LHCN-M2 (cell line): Measurements from ENCODE around the gene MKS1. TPM values are rescaled to one million over a fixed set of nuclear protein-coding genes. Genes with fewer than 3 reads are reported as not detected.

Source experiments
- DNase-seq: peaks from one replicate; pipeline ENCODE4 v3.0.0-alpha.2; 2012; ENCODE audit warnings: low read depth
- total RNA-seq: library from RNA; depleted of rRNA; stranded (reverse); fragments of >200 nt; gene quantifications from 2 replicates; pipeline ENCODE4 v1.2.3, GENCODE V29; 2014

The MKS1 gene
- total RNA-seq, 1 experiment from 2014 or later: 15.5 TPM

- no peak for DNase-seq
Measured at GRCh38 chr17:58245428-58246103, 26.5 kb upstream of the MKS1 start.

DNA sequence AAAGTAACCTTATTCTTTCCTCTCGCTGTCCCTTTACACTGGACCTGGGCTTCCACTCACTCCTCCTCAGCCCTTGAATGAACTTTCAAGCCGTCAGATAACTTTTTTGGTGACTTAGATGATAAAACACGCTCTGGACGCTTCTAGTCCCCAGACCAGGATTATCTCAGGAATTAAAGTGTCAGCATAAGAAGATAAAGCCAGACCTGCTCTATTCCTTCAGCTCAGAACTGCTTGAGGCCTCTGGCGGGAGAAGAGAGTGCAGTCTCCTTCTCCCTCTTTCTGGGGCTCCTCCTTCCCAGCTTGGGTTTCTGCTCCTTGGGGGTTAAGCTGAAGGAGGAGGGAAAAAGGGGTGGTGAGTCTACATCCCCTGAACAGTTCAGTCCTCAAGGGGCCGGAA, 25.9 kb upstream of the MKS1 start:
- DNase-seq: no peak

GRCh38 chr17:58242171-58242784, 23.2 kb upstream of the MKS1 start:
- no peak for DNase-seq

DNA sequence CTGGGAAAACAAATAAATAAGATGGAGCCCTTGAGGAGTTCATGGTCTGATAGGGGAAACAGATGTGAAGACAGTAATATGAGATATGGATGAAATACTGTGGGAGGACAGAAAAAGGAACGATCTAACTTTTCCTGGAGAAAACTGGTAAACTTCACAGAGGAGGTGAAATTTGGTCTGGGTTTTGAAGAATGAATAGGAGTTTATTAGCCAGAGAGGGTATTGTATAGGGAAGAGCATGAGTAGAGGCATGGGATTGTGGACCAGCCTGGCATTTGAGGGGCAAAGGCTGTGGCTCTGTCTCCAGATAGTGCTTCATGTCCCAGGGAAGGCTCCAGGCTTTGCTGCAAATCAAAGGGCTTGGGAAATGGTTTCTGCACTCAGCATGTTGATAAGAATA, 20.9 kb upstream of the MKS1 start:
- DNase-seq: no peak

DNA sequence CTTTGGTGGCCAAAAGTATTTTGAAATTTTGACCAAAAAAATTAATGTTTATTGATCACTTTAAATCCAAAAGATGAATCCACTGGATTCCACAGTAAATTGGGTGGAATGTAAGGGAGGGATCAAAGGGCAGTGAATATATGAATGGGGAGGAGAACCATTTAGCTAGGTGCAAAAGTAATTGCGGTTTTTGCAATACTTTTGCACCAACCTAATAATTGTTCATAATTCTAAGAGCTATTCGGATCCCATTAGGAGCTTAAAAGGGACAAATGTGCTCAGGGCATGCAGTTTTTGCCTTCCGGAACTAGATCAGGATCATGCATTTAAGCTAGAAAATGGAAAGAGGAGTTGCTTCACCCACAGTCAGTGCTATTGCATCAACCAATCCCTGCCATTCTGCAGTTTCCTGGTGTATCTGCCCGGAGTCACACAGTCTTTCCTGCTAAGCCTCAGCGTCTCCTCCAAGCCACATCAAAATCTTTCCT, 19.1 kb upstream of the MKS1 start, which contains the start of gene LPO:
LPO (plus strand) TSS at position 438 of the 488 bp plus-strand sequence. CDS start 4,396 bp downstream, outside the sequence.
- DNase-seq: no peak

- no peak for DNase-seq
Measured at GRCh38 chr17:58236394-58236793, 17.3 kb upstream of the MKS1 start.

DNA sequence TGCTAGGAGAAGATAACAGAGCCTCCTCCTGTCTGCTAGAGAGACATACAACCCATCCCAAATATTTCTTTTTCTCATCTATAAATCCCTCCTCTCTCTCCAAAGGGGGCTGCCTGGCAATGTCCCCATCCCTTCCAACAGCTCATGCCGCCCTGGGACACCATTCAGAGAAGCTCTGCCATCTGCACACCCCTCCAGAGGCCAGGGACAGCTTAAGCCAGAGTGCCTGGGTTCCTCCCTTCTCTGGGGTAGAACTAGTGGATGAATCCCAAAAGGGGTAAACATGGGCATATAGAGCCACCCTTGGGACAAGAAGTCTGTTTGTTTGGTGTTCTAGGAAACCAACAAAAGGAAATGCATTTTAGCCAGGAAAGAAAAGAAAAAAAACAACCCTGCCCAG, 16.8 kb upstream of the MKS1 start:
- DNase-seq: no peak

- DNase-seq: no peak
Measured at GRCh38 chr17:58234512-58234911, 15.5 kb upstream of the MKS1 start.

DNA sequence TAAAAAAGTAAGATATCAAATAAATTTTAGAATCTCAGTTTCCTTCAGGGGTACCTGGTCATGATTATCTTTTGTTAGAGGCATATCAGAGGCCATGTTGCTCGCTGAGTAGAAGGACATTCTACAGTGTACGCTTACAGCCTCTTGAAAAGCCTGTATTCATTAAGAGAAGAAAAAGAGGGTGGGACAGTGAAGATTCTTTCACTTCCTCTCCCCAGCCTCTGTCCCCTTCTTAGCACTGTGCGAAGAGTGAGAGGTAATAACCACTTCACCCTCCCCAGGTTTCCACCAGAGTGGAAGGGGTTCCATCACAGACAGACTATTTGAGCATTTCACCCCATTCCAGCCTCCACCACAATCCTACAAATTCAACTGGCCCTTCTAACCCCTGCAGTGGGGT, 14.5 kb upstream of the MKS1 start:
- no peak for DNase-seq

- DNase-seq: peak; percentile 22
Measured at GRCh38 chr17:58232707-58233156, 13.7 kb upstream of the MKS1 start.

- DNase-seq: peak; percentile 45
Measured at GRCh38 chr17:58231641-58232040, 12.6 kb upstream of the MKS1 start.

GRCh38 chr17:58229881-58230280, 10.8 kb upstream of the MKS1 start:
- DNase-seq: no peak

- no peak for DNase-seq
Measured at GRCh38 chr17:58229384-58229783, 10.3 kb upstream of the MKS1 start.

DNA sequence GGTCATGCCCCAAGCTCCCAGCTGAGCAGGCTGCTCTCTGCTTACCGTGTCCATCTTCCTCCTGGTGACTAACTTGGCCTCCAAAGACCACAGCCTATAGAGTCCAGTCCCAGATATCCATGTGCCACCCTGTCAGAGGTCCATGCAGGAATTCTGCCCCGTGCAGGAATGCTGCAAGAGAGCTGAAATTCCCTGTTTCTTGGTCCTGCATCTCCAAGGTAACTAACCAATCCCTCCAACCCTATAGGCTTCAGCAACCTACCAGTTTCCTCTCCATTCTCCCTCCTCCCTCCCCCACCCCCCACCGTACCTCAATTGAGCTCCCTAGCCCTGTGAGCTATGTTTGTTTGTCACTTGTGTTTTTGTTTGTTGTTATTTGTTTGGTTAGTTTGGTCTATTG, 9.6 kb upstream of the MKS1 start:
- no peak for DNase-seq

DNA sequence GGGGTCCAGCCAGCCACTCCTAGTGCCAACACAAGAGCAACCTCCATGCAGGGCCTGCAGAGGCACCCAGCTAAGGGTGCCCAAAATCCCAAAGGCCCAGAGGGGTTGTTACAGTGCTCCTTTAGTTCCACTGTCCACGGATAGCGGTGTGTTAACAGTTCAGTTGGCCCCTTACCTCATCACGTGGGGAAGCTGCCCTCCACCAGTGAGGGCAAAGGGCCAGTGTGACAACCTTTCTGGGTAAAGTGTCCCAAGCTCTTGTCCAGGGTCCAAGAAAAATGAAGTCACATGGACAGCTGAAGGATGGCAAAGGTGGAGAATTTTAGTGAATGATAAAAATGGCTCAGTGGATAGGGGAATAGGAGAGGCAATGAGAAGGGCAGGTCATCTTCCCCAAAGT, 8.7 kb upstream of the MKS1 start:
- no peak for DNase-seq

GRCh38 chr17:58224315-58224714, 5.3 kb upstream of the MKS1 start:
- DNase-seq: peak; percentile 63

GRCh38 chr17:58219789-58220183, 731 bp upstream of the MKS1 start:
- no peak for DNase-seq

DNA sequence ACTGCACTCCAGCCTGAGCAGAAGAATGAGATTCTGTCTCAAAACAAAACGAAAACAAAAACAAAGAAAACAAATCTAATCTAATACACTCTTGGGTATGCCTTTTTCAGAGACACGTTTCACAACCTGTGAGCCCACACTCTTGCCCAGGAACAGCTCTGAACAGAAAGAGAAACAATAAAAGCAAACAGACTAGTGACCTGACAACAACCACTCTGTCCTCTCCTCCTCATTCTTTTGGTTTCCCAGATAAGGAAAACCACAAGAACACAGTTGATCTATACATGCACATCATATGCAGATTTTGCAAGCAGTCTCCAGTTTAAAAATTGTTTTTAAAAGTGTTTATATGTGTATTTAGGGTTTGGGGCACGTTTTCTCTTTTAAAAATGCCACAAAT, 1.3 kb downstream of the MKS1 start:
- DNase-seq: no peak

DNA sequence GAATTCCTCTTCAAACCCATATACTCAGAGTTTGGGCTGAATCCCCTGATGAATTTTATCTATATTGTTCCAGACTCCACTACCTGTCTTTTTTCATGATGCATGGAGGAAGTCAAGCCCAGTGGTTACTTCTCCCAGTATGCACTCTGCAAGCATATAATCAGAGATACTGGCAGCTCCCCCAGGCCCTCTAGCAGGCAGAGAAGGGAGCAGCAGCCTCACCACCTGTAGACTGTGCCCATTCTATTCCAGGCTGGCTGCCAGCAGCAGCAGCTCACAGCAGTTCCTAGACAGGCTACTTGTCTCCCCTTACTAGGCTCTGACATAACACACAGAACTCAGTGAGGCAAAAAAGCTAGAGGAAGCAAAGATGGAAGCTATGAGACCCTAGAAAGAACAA, 3.4 kb downstream of the MKS1 start:
- DNase-seq: no peak

GRCh38 chr17:58210922-58211321, 8.1 kb downstream of the MKS1 start:
- no peak for DNase-seq

GRCh38 chr17:58208344-58208743, 10.7 kb downstream of the MKS1 start:
- DNase-seq: no peak

- no peak for DNase-seq
Measured at GRCh38 chr17:58207451-58207850, 11.6 kb downstream of the MKS1 start.

DNA sequence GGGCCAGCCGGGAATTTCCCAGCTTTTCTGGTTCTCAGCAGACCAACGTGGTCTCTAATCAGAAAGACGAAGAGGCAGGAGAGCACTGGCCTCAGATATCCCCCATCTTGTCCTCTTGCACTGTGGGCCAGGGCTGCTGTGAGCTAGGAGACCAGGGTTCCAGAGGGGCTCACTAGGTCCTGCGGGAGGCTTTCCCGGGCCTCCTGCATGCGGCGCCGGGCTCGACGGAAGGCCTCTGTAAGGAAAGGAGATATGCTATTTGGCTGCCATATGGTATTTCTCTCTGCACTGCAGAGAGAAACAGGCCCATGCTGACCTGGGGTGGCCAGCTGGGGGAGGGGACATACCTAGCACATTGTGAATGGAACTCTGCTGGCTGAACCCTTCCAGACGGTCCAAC, 13.1 kb downstream of the MKS1 start:
- DNase-seq: no peak
